ENCODE results near the gene SPTBN4.
"Not testable (repeated sequence)": the region's sequence is repeated elsewhere in the genome, so short reads cannot be mapped to it uniquely, and the experiment has no call there.

SPTBN4 gene

DNA sequence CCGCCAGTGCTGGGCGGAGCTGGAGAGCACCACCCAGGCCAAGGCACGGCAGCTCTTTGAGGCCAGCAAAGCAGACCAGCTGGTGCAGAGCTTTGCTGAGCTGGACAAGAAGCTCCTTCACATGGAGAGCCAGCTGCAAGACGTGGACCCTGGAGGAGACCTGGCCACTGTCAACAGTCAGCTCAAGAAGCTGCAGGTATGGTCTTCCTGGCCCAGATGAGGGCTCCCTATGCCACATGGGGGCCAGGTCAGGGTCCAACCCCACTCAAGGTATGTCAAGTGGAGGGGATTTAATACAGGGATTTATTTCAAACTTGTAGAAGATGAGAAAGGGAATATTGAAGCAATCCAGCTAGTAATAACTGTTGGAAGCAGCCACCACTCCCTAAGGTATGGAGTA is 67.3 kb downstream of the SPTBN4 start:
- TF ChIP-seq CTCF (conservative IDR thresholded peaks at IDR 0.05; ENCODE audit: low read depth, low read length) = no peak
- no peak overlapping the region for H2AFZ ChIP-seq (ENCODE audit: low read depth)

DNA sequence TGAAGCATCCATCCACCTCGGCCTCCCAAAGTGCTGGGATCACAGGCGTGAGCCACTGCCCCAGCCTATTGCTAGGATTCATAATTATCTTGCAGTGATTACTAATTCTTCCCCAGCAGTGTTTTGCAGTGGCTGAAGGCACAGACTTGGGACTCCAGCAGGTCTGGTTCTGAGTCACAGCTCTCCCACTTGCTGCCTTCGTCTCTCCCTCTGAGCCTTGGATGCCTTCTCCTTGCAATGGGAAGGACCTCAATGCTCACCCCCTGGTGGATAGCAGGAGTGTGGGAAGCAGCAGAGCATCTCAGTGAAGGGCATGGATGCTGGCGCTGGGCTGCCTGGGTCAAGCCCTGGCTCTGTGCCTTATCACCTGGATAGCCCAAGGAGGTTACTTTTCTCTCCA is 72.3 kb downstream of the SPTBN4 start:
- no peak overlapping the region for H3K27ac ChIP-seq
- H3K4me1 ChIP-seq (ENCODE audit: low read depth, poor library complexity, severe bottlenecking) = no peaks in the 10 kb centered on the region
- H3K36me3 ChIP-seq (ENCODE audit: insufficient read depth) = no peaks in the 10 kb centered on the region
- H2AFZ ChIP-seq (ENCODE audit: low read depth) = no peak overlapping the region
- no peaks in the 10 kb centered on the region for H3K79me2 ChIP-seq (ENCODE audit: insufficient read depth, low read depth)
- no peak overlapping the region for H3K4me2 ChIP-seq
- TF ChIP-seq CTCF (conservative IDR thresholded peaks at IDR 0.05; ENCODE audit: low read depth, low read length) = no peak
- no peak overlapping the region for H3K9ac ChIP-seq
- no peak overlapping the region for H3K4me3 ChIP-seq (IDR thresholded peaks at IDR 0.05; ENCODE audit: insufficient read depth, low read depth, low read length)
- no peaks in the 10 kb centered on the region for H4K20me1 ChIP-seq (ENCODE audit: insufficient read depth)
- H3K27me3 ChIP-seq (ENCODE audit: insufficient read depth, low read depth) = no peaks in the 10 kb centered on the region

More for the DNA sequence above, 67.3 kb downstream of the SPTBN4 start:
- H3K79me2 ChIP-seq (ENCODE audit: insufficient read depth, low read depth) = no peaks in the 10 kb centered on the region
- H3K9ac ChIP-seq = no peak overlapping the region
- H4K20me1 ChIP-seq (ENCODE audit: insufficient read depth) = no peaks in the 10 kb centered on the region
- H3K27me3 ChIP-seq (ENCODE audit: insufficient read depth, low read depth) = no peaks in the 10 kb centered on the region
- no peak overlapping the region for H3K4me2 ChIP-seq
- H3K4me3 ChIP-seq (IDR thresholded peaks at IDR 0.05; ENCODE audit: insufficient read depth, low read depth, low read length) = no peak overlapping the region
- no peaks in the 10 kb centered on the region for H3K36me3 ChIP-seq (ENCODE audit: insufficient read depth)
- H3K4me1 ChIP-seq (ENCODE audit: low read depth, poor library complexity, severe bottlenecking) = peaks cover 9% of the 10 kb centered on the region
- H3K27ac ChIP-seq = no peak overlapping the region

GRCh38 chr19:40542202-40542859 is 75.5 kb downstream of the SPTBN4 start:
- Histone ChIP-seq H3K27ac (no peak overlapping the region), H3K27me3 (ENCODE audit: insufficient read depth, low read depth) (no peaks in the 10 kb centered on the region), H4K20me1 (ENCODE audit: insufficient read depth) (no peaks in the 10 kb centered on the region), H3K79me2 (ENCODE audit: insufficient read depth, low read depth) (no peaks in the 10 kb centered on the region), H2AFZ (ENCODE audit: low read depth) (no peak overlapping the region), H3K4me1 (ENCODE audit: low read depth, poor library complexity, severe bottlenecking) (no peaks in the 10 kb centered on the region), H3K9ac (no peak overlapping the region), H3K4me2 (no peak overlapping the region), H3K36me3 (ENCODE audit: insufficient read depth) (no peaks in the 10 kb centered on the region), H3K4me3 (IDR thresholded peaks at IDR 0.05; ENCODE audit: insufficient read depth, low read depth, low read length) (no peak overlapping the region)
- no peak for TF ChIP-seq CTCF (conservative IDR thresholded peaks at IDR 0.05; ENCODE audit: low read depth, low read length)

DNA sequence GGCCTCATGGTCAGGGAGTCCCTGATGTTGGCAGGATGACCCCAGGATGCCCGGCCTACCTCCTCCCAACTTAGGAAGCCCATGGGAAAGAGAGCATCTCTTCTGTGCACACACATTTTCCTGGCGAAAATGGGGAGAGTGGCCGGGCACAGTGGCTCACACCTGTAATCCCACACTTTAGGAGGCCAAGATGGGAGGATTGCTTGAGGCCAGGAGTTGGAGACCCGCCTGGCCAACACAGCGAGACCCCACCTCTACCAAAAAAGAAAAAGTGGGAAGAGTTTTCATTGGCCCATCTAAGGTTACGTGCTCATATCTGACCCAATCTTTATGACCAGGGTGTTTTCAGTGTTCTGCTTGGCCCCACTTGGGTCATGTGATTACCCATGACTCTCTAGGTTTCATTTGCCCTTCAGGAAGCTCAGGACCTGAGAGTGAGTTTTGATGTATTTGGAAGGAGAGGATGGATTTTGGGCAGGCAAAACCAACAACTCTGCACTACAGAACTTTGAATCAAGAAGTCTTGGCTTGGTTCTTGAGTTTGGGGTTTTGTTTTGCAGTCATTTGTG is 76.3 kb downstream of the SPTBN4 start:
- Histone ChIP-seq H3K27ac (no peak overlapping the region), H2AFZ (ENCODE audit: low read depth) (no peak overlapping the region), H3K4me3 (IDR thresholded peaks at IDR 0.05; ENCODE audit: insufficient read depth, low read depth, low read length) (no peak overlapping the region), H3K4me2 (no peak overlapping the region), H4K20me1 (ENCODE audit: insufficient read depth) (no peaks in the 10 kb centered on the region), H3K9ac (no peak overlapping the region), H3K4me1 (ENCODE audit: low read depth, poor library complexity, severe bottlenecking) (no peaks in the 10 kb centered on the region), H3K27me3 (ENCODE audit: insufficient read depth, low read depth) (no peaks in the 10 kb centered on the region), H3K36me3 (ENCODE audit: insufficient read depth) (no peaks in the 10 kb centered on the region), H3K79me2 (ENCODE audit: insufficient read depth, low read depth) (no peaks in the 10 kb centered on the region)
- TF ChIP-seq CTCF (conservative IDR thresholded peaks at IDR 0.05; ENCODE audit: low read depth, low read length) = no peak

- H2AFZ ChIP-seq (ENCODE audit: low read depth); H3K36me3 ChIP-seq (ENCODE audit: insufficient read depth); H3K4me1 ChIP-seq (ENCODE audit: low read depth, poor library complexity, severe bottlenecking); H3K27ac ChIP-seq; H4K20me1 ChIP-seq (ENCODE audit: insufficient read depth); H3K27me3 ChIP-seq (ENCODE audit: insufficient read depth, low read depth); H3K9ac ChIP-seq; H3K4me3 ChIP-seq (IDR thresholded peaks at IDR 0.05; ENCODE audit: insufficient read depth, low read depth, low read length); H3K4me2 ChIP-seq; H3K79me2 ChIP-seq (ENCODE audit: insufficient read depth, low read depth): not testable (repeated sequence)
Observed at GRCh38 chr19:40546153-40546841, 79.5 kb downstream of the SPTBN4 start.

GRCh38 chr19:40547190-40547589 is 80.4 kb downstream of the SPTBN4 start:
- H3K4me3 ChIP-seq (IDR thresholded peaks at IDR 0.05; ENCODE audit: insufficient read depth, low read depth, low read length); H3K79me2 ChIP-seq (ENCODE audit: insufficient read depth, low read depth); H2AFZ ChIP-seq (ENCODE audit: low read depth); H3K9ac ChIP-seq; H4K20me1 ChIP-seq (ENCODE audit: insufficient read depth); H3K4me2 ChIP-seq; H3K27ac ChIP-seq; H3K27me3 ChIP-seq (ENCODE audit: insufficient read depth, low read depth); H3K36me3 ChIP-seq (ENCODE audit: insufficient read depth); H3K4me1 ChIP-seq (ENCODE audit: low read depth, poor library complexity, severe bottlenecking): not testable (repeated sequence)
